GM19372 (cell line): ENCODE data around the gene SSU72.
"Not testable (repeated sequence)": the region's sequence is repeated elsewhere in the genome, so short reads cannot be mapped to it uniquely, and the experiment has no call there.

Experiments
- ATAC-seq: cut with Tn5 transposase; IDR thresholded peaks from one replicate; pipeline ENCODE4 v1.9.1; 2021; ENCODE audit warnings: mild to moderate bottlenecking, low read depth, moderate library complexity; ENCODE audit not compliant: unreplicated experiment

The SSU72 gene

GRCh38 chr1:1543706-1544099, 31.0 kb downstream of the SSU72 start:
- no peak for ATAC-seq

GRCh38 chr1:1542766-1543705, 31.6 kb downstream of the SSU72 start:
- no peak for ATAC-seq

- ATAC-seq: no peak
Measured at GRCh38 chr1:1541956-1542765, 32.5 kb downstream of the SSU72 start.

GRCh38 chr1:1540818-1541628, 33.6 kb downstream of the SSU72 start:
- ATAC-seq: no peak

GRCh38 chr1:1540090-1540817, 34.4 kb downstream of the SSU72 start, which contains the start of gene TMEM240:
Gene TMEM240 (minus strand): TSS chr1:1540624. CDS start chr1:1540346, 278 bp downstream.
- ATAC-seq: no peak

GRCh38 chr1:1539310-1540089, 35.2 kb downstream of the SSU72 start:
- no peak for ATAC-seq

- ATAC-seq: no peak
Measured at GRCh38 chr1:1538989-1539309, 35.7 kb downstream of the SSU72 start.

GRCh38 chr1:1538334-1538733, 36.3 kb downstream of the SSU72 start:
- no peak for ATAC-seq

GRCh38 chr1:1537626-1538250, 36.9 kb downstream of the SSU72 start:
- ATAC-seq: no peak

GRCh38 chr1:1536938-1537546, 37.6 kb downstream of the SSU72 start:
- no peak for ATAC-seq

- no peak for ATAC-seq
Measured at GRCh38 chr1:1536019-1536937, 38.4 kb downstream of the SSU72 start.

GRCh38 chr1:1535201-1536018, 39.3 kb downstream of the SSU72 start:
- ATAC-seq: no peak

- no peak for ATAC-seq
Measured at GRCh38 chr1:1534401-1535154, 40.1 kb downstream of the SSU72 start.

GRCh38 chr1:1533894-1534291, 40.8 kb downstream of the SSU72 start:
- ATAC-seq: not testable (repeated sequence)

- not testable (repeated sequence) for ATAC-seq
Measured at GRCh38 chr1:1533176-1533893, 41.3 kb downstream of the SSU72 start.
